ENCODE measurements around the gene ENSA.

GRCh38 chr1:150660584-150660983, 31.2 kb upstream of the ENSA start:
- no peak for TF ChIP-seq POLR2A (IDR thresholded peaks at IDR 0.05; ENCODE audit: extremely low read depth, insufficient read length)
- TF ChIP-seq CTCF (IDR thresholded peaks at IDR 0.05; ENCODE audit: low read depth, low read length), result no peak
